Muscle of back (tissue), 11 donors: Measurements from ENCODE around the gene AP5Z1. TPM values are rescaled to one million over a fixed set of nuclear protein-coding genes. Genes with fewer than 3 reads are reported as not detected.
A peak's percentile ranks its signal among the peaks of the same experiment; 100 is the strongest.

Experiments
- DNase-seq, 3 donors: peaks; one replicate each; pipeline versions ENCODE4 v3.0.0 to v3.0.0-alpha.2; 2013
- polyA plus RNA-seq, 10 donors: library from polyadenylated mRNA; unstranded; fragments of 120-200 nt; gene quantifications; one replicate each; pipeline ENCODE4 v1.2.1, GENCODE V29; 2013; ENCODE audit not compliant: insufficient read length in 10 of 10

AP5Z1 gene
- polyA plus RNA-seq, 10 donors: 9.1 to 23.4 (median 12.2) TPM

DNA sequence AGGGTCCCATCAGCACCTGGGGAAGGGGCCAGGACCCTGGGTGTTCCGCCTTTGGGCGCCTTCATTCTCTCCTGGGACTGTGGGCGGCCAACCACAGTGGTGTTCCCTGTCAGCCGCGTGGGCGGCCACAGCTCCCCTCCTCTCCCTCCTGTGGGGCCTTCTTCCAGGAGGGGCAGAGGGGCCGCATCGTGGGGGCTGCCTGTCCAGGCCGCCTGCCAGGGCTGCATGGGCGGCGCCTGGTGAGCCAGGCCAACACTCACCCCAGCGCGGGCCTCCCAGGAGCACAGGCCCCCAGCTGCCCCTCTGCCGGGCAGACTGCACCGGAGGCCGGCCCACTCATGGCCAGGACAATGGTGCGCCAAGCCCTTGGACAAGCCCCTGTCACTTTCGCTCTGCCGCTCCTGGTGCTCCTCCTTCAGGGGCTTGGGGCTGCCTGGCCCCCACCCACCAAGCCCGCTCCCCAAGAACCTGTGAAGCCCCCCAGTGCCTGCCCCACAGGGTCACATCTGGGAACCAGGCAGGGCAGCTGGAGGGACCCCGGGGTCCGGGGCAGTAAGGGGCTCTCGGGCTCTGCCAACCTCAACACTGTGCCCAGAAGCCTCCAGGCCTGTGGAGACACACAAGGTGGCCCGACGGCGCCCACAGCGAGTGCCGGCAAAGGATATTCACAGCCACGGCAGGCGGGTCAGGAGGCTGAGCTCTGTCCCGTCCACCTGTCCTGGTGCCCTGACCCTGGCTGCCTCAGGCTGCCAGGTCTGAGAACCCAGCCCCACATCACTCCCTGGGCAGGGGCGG, 42.8 kb downstream of the AP5Z1 start:
- DNase-seq: no peak

DNA sequence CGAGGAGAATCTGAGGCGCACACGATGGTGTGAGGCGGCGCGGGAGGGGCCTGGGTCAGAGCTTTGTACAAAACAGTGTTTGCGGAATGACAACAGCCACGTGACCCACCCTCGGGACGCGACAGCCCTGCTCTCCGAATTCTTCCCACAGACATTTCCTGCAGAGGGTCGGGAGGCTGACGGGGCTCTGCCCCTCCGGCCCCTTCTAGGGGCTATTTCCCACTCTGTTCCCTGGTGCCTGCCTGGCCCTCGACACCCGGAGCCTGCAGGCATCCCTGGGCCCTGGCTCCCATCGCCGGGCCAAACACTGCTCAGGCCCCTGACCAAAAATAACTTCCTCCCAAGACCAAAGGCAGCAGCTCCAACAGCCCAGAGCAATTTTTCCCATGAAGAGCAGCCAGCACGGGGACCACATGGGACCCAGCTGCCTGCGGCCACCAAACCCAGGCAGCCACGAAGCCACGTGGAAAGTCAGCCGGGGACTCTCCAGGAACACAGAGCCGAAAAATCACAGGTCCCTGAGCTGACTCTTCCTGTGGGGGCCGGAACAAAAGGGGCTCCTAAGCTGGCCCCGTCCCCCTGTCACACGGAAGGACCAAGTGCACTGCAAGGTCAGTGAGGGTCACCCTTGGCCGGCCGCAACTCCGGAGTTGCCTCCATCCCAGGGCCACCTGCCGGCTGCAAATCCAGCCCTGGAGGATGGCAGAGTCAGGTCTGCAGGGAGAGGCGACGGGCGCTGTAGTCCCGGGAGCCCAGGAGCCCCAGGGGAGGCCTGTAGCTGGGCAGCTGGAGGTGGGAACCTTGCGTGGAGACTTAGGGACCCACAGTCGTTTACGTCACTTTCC, 44.4 kb downstream of the AP5Z1 start:
- DNase-seq: peak in 2 of 3 donors; percentile 51 to 85

DNA sequence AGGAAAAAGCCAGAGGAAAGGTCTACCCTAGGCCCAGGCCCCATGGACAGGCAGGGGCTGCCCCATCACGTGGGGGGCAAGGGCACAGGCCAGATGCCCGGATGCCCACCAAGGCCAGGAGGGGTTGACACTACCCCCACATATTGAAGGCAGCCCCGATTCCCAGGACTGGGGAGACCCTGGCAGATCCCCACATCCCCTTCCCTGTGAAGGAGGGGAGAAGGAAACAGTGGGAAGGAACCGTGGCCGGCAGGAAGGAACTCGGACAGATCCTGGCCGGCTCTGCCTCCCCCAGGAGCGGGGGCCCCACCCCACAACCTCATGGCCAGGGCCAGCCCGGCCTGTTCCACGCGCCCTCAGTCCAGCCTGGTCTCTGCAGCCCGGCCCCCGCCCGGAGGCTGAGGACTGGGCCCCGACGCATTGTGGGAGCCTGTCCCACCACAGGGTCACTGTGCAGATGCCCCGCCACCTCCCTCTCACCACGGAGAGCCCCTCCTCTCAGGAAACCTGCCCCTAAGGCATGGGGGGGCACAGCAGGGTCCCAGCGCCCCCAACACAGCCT, 45.1 kb downstream of the AP5Z1 start:
- DNase-seq: peak in 1 of 3 donors; percentile 81

DNA sequence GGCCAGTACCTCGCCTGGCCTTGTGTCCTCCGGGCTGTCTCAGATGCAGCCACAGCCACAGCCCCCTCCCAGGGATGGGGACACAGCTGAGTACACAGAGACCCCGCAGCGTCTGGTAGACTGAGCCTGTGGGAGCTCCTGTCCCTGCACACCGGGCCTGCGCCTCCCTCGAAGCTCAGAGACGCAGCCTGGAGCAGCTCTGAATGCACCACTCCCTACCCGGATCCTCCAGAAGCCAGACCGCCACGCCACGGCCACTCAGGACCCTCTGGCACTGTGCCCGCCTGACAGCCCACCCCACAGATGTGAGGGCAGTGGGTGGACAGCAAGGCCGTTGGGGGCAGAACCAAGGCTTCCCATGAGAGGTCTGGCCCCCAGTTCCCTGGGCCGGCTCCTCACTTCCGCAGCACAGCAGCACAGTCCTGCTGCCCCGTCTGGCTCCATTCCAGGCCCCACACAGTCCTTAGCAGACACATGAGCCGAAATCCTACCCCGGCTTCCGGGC, 45.6 kb downstream of the AP5Z1 start:
- DNase-seq: no peak

DNA sequence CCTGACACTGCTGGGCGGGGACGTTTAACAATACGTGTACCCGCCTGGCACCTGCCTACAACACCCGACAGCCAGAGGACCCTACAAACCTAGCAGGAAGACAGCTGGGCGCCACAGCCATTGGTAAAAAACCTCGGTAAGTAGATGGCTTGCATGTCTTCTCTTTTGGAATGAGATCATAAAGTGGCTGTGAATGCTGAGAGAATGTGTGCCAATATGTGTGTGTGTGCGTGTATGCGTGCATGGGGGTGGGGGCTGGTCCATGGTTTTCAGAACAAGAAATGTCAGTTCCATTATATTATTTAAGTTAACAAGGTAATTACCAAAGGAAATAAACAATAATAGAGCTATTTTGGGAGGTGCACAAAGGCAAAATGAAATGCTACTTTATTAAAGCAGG, 47.3 kb downstream of the AP5Z1 start:
- DNase-seq: no peak

DNA sequence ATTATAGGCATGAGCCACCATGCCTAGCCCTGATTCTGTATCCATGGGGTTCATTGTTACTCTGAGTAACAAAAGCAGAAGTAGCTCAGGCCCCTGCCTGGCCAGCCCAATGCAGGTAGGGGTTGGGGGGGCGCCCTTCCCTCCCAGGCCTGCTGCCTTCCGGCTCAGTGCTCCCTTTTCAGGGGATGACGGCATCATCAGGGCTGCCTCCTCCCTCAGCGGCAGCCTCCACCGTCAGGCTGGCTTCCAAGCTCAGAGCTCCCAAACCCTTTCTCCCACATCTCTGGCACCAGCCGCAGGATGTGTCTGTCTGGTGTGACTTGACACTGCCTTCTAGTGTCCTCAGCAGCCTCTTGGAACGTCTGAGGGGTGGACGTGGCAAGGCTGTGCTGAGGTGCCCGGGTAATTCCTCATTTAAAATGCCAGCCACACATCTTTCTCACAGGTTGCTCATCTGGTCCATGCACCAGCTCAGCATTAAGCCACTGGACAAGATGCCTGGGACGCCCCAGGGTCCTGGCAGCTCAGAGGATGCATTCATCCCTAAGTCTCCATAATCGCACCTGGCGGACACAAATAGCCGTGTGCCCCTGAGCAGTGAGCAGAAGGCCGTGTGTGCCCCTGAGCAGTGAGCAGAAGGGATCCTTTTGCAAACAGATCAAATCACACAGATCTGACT, 48.2 kb downstream of the AP5Z1 start:
- no peak for DNase-seq

DNA sequence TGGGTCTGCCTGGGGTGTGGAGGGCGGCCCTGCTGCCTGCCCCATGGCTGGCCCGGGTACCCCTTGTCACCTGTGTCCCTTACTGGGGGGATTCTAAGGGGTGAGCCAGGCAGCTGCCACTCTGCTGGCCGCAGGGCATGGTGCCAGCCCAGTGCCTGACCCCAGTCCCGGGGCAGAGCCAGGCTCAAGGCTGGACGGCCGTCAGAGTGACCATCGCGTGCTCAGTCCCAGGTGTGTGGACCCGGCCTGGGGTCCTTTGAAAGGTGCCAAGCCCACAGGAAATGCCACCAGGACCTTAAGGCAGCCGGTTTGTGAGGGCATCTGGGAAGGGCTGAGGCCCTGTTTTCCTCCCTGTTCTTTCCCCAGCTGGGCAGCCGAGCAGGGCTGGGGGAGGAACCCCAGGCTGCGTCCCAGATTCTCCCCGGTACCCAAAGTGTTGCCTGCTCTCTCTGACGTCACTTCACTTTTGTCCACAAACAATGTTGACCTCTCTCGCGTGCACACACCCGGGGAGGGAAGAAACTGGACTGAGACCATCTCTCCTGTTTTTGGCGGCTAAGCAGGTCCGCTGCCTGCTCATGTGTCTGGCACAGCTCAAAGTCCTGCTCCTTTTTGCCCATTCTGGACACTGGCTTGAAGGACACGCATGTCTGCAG, 48.8 kb downstream of the AP5Z1 start:
- no peak for DNase-seq

DNA sequence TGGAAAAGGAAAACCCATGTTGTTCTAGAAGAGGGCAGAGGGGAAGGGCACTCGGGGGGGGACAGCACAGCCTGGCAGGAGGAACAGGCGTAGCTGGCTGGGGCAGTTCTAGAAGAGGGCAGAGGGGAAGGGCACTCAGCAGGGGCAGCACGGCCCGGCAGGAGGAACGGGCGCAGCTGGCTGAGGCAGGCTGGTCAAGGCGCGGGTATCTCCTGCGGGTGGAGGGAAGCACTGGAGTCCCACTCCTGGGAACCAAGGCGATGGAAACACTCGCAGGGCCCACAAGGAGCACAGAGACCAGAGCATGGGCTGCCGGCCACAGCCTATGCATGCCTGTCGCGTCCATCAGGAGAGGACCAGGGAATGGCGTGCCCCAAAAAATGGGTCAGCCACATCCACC, 49.7 kb downstream of the AP5Z1 start:
- DNase-seq: no peak

DNA sequence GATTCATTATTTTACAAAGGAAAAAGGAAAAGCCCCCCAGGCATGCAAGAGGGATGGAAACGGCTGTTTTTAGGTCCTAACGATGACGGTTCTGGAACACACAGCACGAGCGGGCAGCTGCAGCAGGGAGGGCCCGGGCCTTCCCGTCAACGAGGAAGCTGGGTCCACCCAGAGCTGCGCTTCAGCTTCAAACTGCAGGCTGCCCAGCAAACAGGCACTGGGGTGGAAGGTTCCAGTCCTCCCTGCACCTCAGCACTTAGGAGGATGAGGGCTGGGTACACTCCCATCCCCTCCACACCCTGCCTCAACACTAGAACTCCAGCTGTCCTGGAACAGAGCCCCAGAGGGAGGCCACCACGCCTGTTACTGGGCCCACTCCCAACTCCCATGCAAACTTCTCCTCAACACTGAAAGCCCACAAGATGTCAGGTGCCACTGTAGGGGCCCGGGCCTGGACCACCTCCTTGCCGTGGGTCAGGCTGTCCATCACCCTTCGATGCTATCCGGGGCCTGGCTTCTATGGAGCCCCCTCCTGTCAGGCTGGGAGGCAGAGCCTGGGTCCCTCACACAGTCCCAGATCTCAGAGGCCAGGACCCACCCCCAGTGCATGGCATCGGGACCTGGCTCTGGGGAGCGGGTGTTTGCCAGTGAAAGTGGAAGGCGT, 53.4 kb downstream of the AP5Z1 start:
- no peak for DNase-seq

DNA sequence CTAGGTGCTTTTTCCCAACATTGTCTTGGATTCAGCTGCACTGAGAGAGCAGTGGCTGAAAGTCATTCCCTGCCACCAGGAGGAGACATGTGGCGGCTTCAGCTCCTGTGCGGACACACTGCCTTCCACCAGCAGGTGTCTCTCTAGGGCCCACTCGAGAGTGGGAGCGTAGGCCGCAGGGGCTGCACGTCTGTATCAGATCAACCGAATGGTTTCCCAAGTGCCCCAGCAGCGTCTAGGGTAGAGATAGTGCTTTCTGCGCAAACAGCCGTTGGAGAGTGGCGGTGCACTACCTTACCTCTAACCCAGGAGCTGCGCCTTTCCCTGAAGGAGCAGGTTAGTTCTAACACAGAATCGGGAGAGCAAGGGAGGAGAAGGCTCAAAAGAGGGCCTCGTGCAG, 54.8 kb downstream of the AP5Z1 start:
- peak; percentile 48 to 80 (median 58) for DNase-seq

DNA sequence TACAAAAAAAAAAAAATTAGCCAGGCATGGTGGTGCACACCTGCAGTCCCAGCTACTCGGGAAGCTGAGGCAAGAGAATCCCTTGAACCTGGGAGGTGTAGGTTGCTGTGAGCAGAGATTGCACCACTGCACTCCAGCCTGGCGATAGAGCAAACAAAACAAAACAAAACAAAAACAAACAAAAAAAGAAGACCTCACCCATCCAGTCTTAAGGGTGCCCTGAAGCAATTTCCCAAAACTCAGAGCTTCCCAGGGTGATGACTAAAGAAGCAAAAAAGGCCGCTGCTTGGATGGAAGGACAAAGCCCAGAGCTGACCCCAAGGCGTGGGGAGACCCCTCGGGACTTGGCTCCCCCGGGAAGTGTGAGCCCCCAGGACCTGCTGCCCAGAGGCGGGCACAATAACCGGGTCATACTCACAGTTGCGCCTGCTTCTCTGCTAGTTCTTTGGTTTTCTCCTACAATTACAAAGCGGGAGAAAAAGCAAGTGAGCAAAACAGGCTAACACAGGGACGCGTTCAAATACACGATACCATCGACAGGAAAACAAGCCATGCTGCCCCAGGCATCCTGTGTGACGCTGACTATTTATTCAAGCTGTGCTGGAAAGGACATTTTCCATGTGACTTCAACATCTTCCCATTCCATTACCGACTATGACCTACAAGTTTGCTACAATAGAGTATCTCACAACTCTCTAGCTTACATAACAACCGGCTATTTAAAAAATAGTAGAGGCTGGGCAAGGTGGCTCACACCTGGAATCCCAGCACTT, 56.5 kb downstream of the AP5Z1 start:
- DNase-seq: no peak

DNA sequence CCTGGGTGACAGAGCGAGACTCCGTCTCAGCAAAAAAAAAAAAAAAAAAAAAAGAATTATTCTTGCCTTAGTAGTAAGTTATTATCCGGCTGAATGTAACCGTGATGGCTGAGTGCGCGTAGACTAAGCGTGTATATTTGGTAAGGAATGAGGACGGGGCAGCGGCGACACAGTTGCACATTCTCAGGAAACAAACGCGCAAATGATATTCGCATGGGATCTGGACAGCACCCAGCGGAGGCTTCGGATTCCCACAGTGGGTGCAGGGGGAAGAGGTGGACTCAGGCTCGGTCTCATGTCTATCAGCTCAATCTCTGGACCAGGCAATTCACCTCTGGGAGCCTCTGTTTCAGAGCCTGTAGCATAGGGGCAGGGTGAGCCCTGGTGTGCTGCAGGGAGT, 57.3 kb downstream of the AP5Z1 start:
- no peak for DNase-seq

DNA sequence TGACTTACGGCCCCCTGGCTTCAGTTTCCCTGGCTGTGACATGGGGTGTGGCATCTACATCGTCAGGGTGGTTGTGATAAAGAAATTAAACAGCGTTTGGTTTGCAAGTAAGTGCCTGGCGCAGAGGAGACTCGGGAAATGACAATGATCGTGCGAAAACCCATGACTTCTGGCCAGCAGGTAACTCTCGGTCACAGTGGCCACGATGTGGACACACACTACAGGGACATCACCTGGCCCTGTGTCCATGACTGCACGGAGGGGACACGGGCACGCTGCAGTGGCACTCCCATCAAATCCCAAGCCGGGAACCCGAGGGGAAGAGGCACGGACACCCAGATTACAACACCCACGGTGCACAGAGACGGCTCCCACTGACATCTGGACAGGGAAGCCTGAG, 57.8 kb downstream of the AP5Z1 start:
- no peak for DNase-seq

DNA sequence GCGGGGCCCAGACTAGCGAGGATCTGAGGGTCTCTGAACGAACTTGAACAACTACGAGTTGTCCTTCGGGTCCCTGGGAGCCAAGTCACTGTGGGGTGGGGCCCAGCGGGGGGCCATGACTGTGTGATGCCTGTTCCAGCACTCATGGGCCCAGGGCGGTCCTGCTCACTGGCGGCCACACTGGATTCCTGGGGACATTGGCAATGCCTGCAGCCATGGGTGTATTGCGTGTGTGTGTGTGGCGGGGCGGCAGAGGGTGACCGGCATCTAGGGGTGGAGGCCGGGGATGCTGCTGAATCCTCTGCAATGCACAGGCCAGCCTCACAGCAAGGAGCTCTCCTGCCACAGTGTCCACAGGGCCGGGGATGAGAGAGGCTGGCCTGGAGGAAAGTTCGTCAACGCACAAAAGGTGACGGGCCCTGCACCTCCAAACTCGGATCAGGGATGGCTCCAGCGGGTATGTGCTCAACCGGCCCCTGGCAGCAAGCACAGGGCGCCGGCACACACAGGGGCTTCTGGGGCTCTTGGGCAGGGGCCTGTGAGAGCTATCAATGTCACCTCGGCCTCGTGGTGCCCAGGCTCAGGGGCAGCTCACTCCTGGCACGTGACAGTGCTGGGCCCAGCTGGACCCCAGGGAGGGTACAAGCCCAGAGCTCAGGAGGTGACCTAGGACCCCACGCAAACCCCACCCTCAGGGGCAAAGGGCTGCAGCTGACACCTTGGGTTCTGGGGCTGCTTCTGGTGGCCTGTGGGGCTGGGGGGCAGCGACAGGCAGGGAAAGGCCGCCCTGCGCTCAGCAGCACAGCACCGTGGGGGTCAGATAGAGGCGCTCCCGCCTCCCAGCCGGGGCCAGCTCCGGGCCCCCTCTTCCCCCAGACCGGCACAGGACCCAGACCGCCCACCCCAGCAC, 58.5 kb downstream of the AP5Z1 start:
- DNase-seq: no peak

DNA sequence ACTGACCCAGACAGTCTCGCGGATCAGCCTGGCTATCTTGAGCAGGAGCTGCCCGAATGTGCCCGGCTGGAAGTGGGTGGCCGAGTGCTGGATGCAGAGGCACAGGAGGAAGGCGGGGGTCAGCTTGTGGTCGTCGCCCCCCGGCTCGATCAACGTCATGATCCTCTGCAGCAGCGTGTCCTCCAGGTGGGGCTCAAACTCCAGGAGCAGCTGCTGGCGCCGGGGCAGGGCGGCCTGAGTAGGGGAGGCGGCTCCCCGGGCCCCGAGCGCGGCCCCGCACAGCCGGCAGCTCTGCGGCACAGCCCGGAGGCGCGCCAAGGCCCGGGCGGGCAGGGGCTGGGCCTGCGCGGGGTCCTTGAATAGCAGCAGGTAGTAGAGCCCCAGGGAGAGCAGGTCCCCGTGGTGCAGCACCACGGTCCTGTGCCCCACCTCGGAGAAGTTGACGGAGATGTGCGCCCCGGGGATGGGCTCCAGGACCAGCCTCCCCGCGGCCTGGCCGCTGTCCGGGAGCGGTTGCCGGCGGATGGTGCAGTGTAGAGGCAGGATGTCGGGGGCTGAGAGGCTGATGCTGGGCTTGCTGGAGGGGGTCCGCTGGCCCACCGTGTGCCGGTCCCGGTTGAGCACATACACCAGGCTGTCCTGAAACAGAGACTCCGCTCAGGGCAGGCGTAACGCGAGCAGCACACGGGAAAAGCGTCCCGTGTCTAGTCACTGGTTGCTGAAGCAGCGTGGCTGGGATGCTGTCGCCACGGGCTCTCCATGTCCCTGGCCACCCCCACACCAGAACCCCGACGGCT, 59.4 kb downstream of the AP5Z1 start:
- DNase-seq: no peak

DNA sequence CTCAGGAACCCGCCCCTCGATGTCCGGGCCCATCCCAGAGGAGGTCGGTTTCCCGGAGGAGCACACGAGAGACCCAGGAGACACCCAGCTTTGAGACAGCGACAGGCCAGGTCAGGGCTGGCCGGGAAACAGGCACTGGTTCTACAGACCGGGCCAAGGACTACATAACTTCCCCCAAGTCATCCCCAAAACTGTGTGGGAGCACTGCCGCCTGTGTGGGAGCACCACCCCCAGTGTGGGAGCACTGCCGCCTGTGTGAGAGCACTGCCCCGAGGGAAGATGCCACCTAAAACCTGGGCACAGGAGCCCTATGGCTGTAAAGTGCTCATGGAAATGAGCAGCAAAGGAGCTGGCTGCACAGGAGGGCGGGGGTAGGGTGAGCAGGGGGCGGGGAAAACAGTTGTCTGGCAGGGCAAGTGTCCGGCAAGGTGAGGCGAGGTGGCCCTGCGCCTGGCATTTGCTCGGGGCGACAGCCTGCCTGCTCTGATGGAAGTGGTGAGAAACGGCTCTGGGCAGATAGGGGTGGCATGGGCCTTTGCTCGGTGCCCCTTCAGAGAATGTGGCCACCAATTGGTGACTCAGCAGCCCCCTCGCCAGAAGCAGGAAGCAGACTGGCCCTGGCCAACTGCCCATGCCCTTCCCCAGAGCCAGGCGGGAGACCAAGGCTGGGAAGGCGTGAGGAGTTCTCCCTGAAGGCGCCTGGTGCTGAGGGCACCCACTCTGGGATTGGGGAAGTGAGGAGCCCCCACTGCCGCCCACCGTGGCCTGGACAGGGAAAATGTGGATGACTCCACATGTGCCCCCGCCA, 60.2 kb downstream of the AP5Z1 start:
- DNase-seq: no peak

DNA sequence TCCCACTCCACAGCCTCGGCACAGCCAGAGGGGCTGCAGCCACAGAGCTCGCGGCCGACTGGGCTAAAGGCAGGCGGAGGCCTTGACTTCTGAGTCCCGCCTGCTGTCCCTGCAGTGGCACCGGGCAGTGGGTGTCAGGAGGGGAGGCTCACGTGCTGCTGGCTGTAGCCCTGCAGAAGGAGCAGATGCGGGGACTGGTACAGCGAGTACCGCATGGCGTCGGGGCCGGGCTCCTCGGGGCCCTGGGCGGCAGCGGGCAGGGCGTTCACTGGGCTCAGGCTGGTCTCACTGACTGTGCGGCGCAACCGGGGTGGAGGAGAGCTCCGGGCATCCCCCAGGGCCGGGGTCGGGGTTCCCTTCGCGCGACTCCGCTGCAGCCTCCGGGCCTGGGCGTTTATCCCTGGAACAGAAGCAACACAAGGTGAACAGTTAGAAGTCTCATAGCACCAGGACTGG, 60.8 kb downstream of the AP5Z1 start:
- no peak for DNase-seq
